HEK293 (cell line): ENCODE results near the gene ARHGAP24.

ENCODE experiments used
- CTCF ChIA-PET: fragments of 350-600 bp; formaldehyde crosslinking; extraction: SDS; loops from one replicate; lab custom pipeline; 2021; ENCODE audit warnings: antibody characterized with exemption; lab: Yijun Ruan, JAX
- POLR2A ChIA-PET: fragments of 300-600 bp; formaldehyde crosslinking; extraction: SDS; loops from one replicate; lab custom pipeline; 2020; ENCODE audit warnings: antibody characterized with exemption, inconsistent platforms; lab: Yijun Ruan, JAX
- H3K27ac ChIP-seq: fragments of 200-500 bp; sonication (Bioruptor generic); 2 replicates; pipeline ENCODE4 v1.5.1; 2014; ENCODE audit warnings: low read depth, low read length, control low read depth, inconsistent platforms; ENCODE audit errors: extremely low read depth
- H3K36me3 ChIP-seq, 2 experiments: fragments of 200-500 bp in 1 of 2; sonication (Bioruptor generic) in 1 of 2; 1 replicate in 1 of 2; 2 replicates in 1 of 2; pipeline ENCODE4 v1.5.1; 2014 to 2017; ENCODE audit warnings: inconsistent platforms in 2 of 2, low read length in 2 of 2; ENCODE audit not compliant: control insufficient read depth in 2 of 2, insufficient read depth in 1 of 2
- H3K4me1 ChIP-seq: fragments of 200-500 bp; sonication (Bioruptor generic); 2 replicates; pipeline ENCODE4 v1.5.1; 2014; ENCODE audit warnings: mild to moderate bottlenecking, low read length, inconsistent platforms; ENCODE audit not compliant: control insufficient read depth, insufficient read depth
- H3K4me3 ChIP-seq: 2 replicates; pipeline ENCODE4 v1.5.1; 2011; ENCODE audit warnings: low read depth, mild to moderate bottlenecking, control low read depth, low read length, moderate library complexity
- H3K9me3 ChIP-seq: fragments of 200-500 bp; sonication (Bioruptor generic); 2 replicates; pipeline ENCODE4 v1.5.1; 2014; ENCODE audit warnings: low read depth, low read length, inconsistent platforms; ENCODE audit not compliant: control insufficient read depth, insufficient read depth
- MZF1 ChIP-seq: fragments of 450-650 bp; formaldehyde crosslinking; IDR thresholded peaks from 2 replicates; pipeline ENCODE4 v1.5.1; 2017; ENCODE audit warnings: missing biosample characterization, missing genetic modification characterization, borderline replicate concordance
- REST ChIP-seq: fragments of 450-650 bp; formaldehyde crosslinking; IDR thresholded peaks from 2 replicates; pipeline ENCODE4 v1.5.1; 2016; ENCODE audit warnings: missing biosample characterization, missing genetic modification characterization
- YY2 ChIP-seq: fragments of 450-650 bp; formaldehyde crosslinking; IDR thresholded peaks from 2 replicates; pipeline ENCODE4 v1.5.1; 2016; ENCODE audit warnings: missing biosample characterization, missing genetic modification characterization
- ZBTB21 ChIP-seq: fragments of 450-650 bp; formaldehyde crosslinking; IDR thresholded peaks from 2 replicates; pipeline ENCODE4 v1.5.1; 2017; ENCODE audit warnings: missing biosample characterization, missing genetic modification characterization
- ZBTB26 ChIP-seq: fragments of 450-650 bp; formaldehyde crosslinking; optimal IDR thresholded peaks from 2 replicates; pipeline ENCODE3; 2016; ENCODE audit warnings: missing biosample characterization, mild to moderate bottlenecking, missing genetic modification characterization
- ZBTB8A ChIP-seq: fragments of 450-650 bp; formaldehyde crosslinking; IDR thresholded peaks from 2 replicates; pipeline ENCODE4 v1.5.1; 2016; ENCODE audit warnings: missing biosample characterization, missing genetic modification characterization
- ZNF169 ChIP-seq: fragments of 450-650 bp; formaldehyde crosslinking; IDR thresholded peaks from 2 replicates; pipeline ENCODE4 v1.5.1; 2016; ENCODE audit warnings: missing biosample characterization, missing genetic modification characterization
- ZNF174 ChIP-seq: fragments of 450-650 bp; formaldehyde crosslinking; IDR thresholded peaks from 2 replicates; pipeline ENCODE4 v1.5.0; 2017; ENCODE audit warnings: missing biosample characterization, mild to moderate bottlenecking, missing genetic modification characterization
- ZNF214 ChIP-seq: fragments of 450-650 bp; formaldehyde crosslinking; IDR thresholded peaks from 2 replicates; pipeline ENCODE4 v1.5.1; 2017; ENCODE audit warnings: missing biosample characterization, mild to moderate bottlenecking, missing genetic modification characterization, borderline replicate concordance
- ZNF24 ChIP-seq: fragments of 450-650 bp; formaldehyde crosslinking; IDR thresholded peaks from 2 replicates; pipeline ENCODE4 v1.5.1; 2016; ENCODE audit warnings: missing biosample characterization, missing genetic modification characterization
- ZNF311 ChIP-seq: fragments of 450-650 bp; formaldehyde crosslinking; IDR thresholded peaks from 2 replicates; pipeline ENCODE4 v1.5.1; 2017; ENCODE audit warnings: missing biosample characterization, missing genetic modification characterization, borderline replicate concordance
- ZNF394 ChIP-seq: fragments of 450-650 bp; formaldehyde crosslinking; IDR thresholded peaks from 2 replicates; pipeline ENCODE4 v1.5.1; 2016; ENCODE audit warnings: missing biosample characterization, missing genetic modification characterization, mild to moderate bottlenecking, moderate library complexity, borderline replicate concordance
- ZNF433 ChIP-seq: fragments of 450-650 bp; formaldehyde crosslinking; IDR thresholded peaks from 2 replicates; pipeline ENCODE4 v1.5.1; 2016; ENCODE audit warnings: missing biosample characterization, missing genetic modification characterization, low read depth
- ZNF510 ChIP-seq: fragments of 450-650 bp; formaldehyde crosslinking; IDR thresholded peaks from 2 replicates; pipeline ENCODE4 v1.5.1; 2018; ENCODE audit warnings: mild to moderate bottlenecking, missing genetic modification characterization, missing biosample characterization; ENCODE audit not compliant: insufficient replicate concordance
- ZNF544 ChIP-seq: fragments of 450-650 bp; formaldehyde crosslinking; IDR thresholded peaks from 2 replicates; pipeline ENCODE4 v1.5.0; 2017; ENCODE audit warnings: missing biosample characterization, missing genetic modification characterization
- ZNF768 ChIP-seq: fragments of 450-650 bp; formaldehyde crosslinking; IDR thresholded peaks from 2 replicates; pipeline ENCODE4 v1.5.1; 2018; ENCODE audit warnings: missing biosample characterization, mild to moderate bottlenecking, missing genetic modification characterization
- TF ChIP-seq, protein P1 (sequence below): fragments of 450-650 bp; formaldehyde crosslinking; IDR thresholded peaks from 2 replicates; pipeline ENCODE4 v1.5.1; 2016; ENCODE audit warnings: missing biosample characterization, missing genetic modification characterization
- TF ChIP-seq, protein P2 (sequence below): fragments of 450-650 bp; formaldehyde crosslinking; IDR thresholded peaks from 2 replicates; pipeline ENCODE4; 2016; ENCODE audit warnings: missing biosample characterization, missing genetic modification characterization

Gene ARHGAP24

GRCh38 chr4:85496933-85497332 is 22.0 kb downstream of the ARHGAP24 start:
- Histone ChIP-seq H3K4me3 (no peak overlapping the region), H3K9me3 (no peaks in the 10 kb centered on the region), H3K27ac (no peak overlapping the region), H3K36me3 (no peaks in the 10 kb centered on the region), H3K4me1 (0 out of 2 replicates have a peak, but pooled peaks cover 3% of the 10 kb centered on the region)
- TF ChIP-seq ZBTB8A (no peak), ZNF433 (tag by site-specific recombination) (no peak), MZF1 (tag by site-specific recombination) (no peak), ZNF169 (tag by site-specific recombination) (no peak), ZNF510 (tag by site-specific recombination) (no peak), YY2 (no peak), ZNF311 (tag by site-specific recombination) (no peak), ZNF544 (tag by site-specific recombination) (no peak)
- TF ChIP-seq, protein P1, sequence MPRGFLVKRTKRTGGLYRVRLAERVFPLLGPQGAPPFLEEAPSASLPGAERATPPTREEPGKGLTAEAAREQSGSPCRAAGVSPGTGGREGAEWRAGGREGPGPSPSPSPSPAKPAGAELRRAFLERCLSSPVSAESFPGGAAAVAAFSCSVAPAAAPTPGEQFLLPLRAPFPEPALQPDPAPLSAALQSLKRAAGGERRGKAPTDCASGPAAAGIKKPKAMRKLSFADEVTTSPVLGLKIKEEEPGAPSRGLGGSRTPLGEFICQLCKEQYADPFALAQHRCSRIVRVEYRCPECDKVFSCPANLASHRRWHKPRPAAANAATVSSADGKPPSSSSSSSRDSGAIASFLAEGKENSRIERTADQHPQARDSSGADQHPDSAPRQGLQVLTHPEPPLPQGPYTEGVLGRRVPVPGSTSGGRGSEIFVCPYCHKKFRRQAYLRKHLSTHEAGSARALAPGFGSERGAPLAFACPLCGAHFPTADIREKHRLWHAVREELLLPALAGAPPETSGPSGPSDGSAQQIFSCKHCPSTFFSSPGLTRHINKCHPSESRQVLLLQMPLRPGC (tag by site-specific recombination), result no peak
- ChIA-PET CTCF (no interaction called here), POLR2A (no interaction called here)

- Histone ChIP-seq H3K9me3 (no peaks in the 10 kb centered on the region), H3K27ac (no peak overlapping the region)
- TF ChIP-seq ZNF174 (tag by site-specific recombination) (no peak), REST (tag by site-specific recombination) (no peak), ZNF394 (tag by site-specific recombination) (no peak), ZNF311 (tag by site-specific recombination) (no peak), ZNF24 (tag by site-specific recombination) (no peak), ZBTB21 (no peak), ZNF214 (no peak), ZNF768 (tag by site-specific recombination) (no peak), ZBTB26 (no peak)
- TF ChIP-seq, protein P2, sequence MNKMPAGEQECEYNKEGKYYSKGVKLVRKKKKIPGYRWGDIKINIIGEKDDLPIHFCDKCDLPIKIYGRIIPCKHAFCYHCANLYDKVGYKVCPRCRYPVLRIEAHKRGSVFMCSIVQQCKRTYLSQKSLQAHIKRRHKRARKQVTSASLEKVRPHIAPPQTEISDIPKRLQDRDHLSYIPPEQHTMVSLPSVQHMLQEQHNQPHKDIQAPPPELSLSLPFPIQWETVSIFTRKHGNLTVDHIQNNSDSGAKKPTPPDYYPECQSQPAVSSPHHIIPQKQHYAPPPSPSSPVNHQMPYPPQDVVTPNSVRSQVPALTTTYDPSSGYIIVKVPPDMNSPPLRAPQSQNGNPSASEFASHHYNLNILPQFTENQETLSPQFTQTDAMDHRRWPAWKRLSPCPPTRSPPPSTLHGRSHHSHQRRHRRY (tag by site-specific recombination), result no peak
- TF ChIP-seq, all 188 proteins: peak for 0
- CTCF ChIA-PET, result interaction anchor here (0.6 kb wide), 1 partner anchor 19 kb away, joined by 3 read pairs; no protein-coding TSS in a partner anchor
- H3K4me1 ChIP-seq, result 0 out of 2 replicates have a peak, but pooled peaks cover 3% of the 10 kb centered on the region
- H3K4me3 ChIP-seq, result no peak overlapping the region
- H3K36me3 ChIP-seq, result no peaks in the 10 kb centered on the region
- POLR2A ChIA-PET, result no interaction called here
These were observed 23.3 kb downstream of the ARHGAP24 start for GRCh38 chr4:85498068-85498733.
